Naive thymus-derived CD4-positive, alpha-beta T cell (primary cell): ENCODE results near the gene LYZL2. TPM values are rescaled to one million over a fixed set of nuclear protein-coding genes. Genes with fewer than 3 reads are reported as not detected.

Experiments used
- ATAC-seq: fragments of 150-1000 bp; cut with Tn5 transposase; 2 replicates; pipeline ENCODE4 v1.10.0; 2021; ENCODE audit warnings: mild to moderate bottlenecking, moderate library complexity
- CTCF ChIA-PET: fragments of 350-600 bp; sonication (Branson Sonifier 250); formaldehyde crosslinking; loops from one replicate; lab custom pipeline; 2021; ENCODE audit warnings: antibody characterized with exemption; lab: Charles Lee
- POLR2A ChIA-PET: fragments of 350-600 bp; sonication (Branson Sonifier 250); formaldehyde crosslinking; loops from one replicate; lab custom pipeline; 2021; ENCODE audit warnings: antibody characterized with exemption, inconsistent platforms; lab: Charles Lee
- DNase-seq, 9 donors: peaks; one replicate each; pipeline versions ENCODE4 v3.0.0 to v3.0.0-alpha.2; 2020 to 2022; ENCODE audit warnings: mixed read lengths in 1 of 9
- H3K27ac ChIP-seq: one replicate; pipeline ENCODE4 v1.7.0; 2013; ENCODE audit warnings: mild to moderate bottlenecking, low read depth, low read length, moderate library complexity
- H3K27me3 ChIP-seq, 2 donors: one replicate each; pipeline ENCODE4 v1.7.0; 2013; ENCODE audit warnings: low read length in 2 of 2, mild to moderate bottlenecking in 2 of 2, moderate library complexity in 2 of 2; ENCODE audit not compliant: control insufficient read depth in 2 of 2, insufficient read depth in 2 of 2
- H3K36me3 ChIP-seq, 3 experiments: 1 replicate in 2 of 3; 2 replicates in 1 of 3; pipeline ENCODE4 v1.7.0; 2013; ENCODE audit warnings: low read length in 3 of 3, mild to moderate bottlenecking in 3 of 3, moderate library complexity in 1 of 3; ENCODE audit not compliant: insufficient read depth in 3 of 3, control insufficient read depth in 2 of 3
- H3K4me1 ChIP-seq, 2 donors: one replicate each; pipeline ENCODE4 v1.7.0; 2013; ENCODE audit warnings: low read length in 2 of 2, mild to moderate bottlenecking in 2 of 2, moderate library complexity in 1 of 2; ENCODE audit not compliant: control insufficient read depth in 2 of 2, insufficient read depth in 2 of 2
- H3K4me3 ChIP-seq: 2 replicates; pipeline ENCODE4 v1.7.0; 2013; ENCODE audit warnings: mild to moderate bottlenecking, low read length
- H3K9me3 ChIP-seq, 3 experiments: 1 replicate in 2 of 3; 2 replicates in 1 of 3; pipeline ENCODE4 v1.7.0; 2013; ENCODE audit warnings: low read length in 3 of 3; ENCODE audit not compliant: control insufficient read depth in 2 of 3
- H3K27ac Mint-ChIP-seq, 9 donors: one replicate each; pipeline ENCODE4 v1.8.0; 2020 to 2022; ENCODE audit warnings: mixed read lengths in 9 of 9, mild to moderate bottlenecking in 8 of 9, moderate library complexity in 5 of 9, inconsistent platforms in 2 of 9
- H3K27me3 Mint-ChIP-seq, 5 donors: one replicate each; pipeline ENCODE4 v1.8.0; 2021 to 2022; ENCODE audit warnings: mixed read lengths in 5 of 5, mild to moderate bottlenecking in 1 of 5
- H3K36me3 Mint-ChIP-seq, 5 donors: one replicate each; pipeline ENCODE4 v1.8.0; 2020 to 2022; ENCODE audit warnings: mixed read lengths in 5 of 5, mild to moderate bottlenecking in 3 of 5, inconsistent platforms in 1 of 5
- H3K4me1 Mint-ChIP-seq, 7 donors: one replicate each; pipeline ENCODE4 v1.8.0; 2020 to 2022; ENCODE audit warnings: mixed read lengths in 7 of 7, mild to moderate bottlenecking in 3 of 7, inconsistent platforms in 1 of 7
- H3K4me3 Mint-ChIP-seq, 10 donors: one replicate each; pipeline ENCODE4 v1.8.0; 2020 to 2022; ENCODE audit warnings: mild to moderate bottlenecking in 10 of 10, mixed read lengths in 10 of 10, moderate library complexity in 6 of 10, inconsistent platforms in 2 of 10
- H3K9me3 Mint-ChIP-seq, 11 donors: one replicate each; pipeline ENCODE4 v1.8.0; 2020 to 2022; ENCODE audit warnings: mixed read lengths in 11 of 11, mild to moderate bottlenecking in 4 of 11, inconsistent platforms in 1 of 11, moderate library complexity in 1 of 11
- intact Hi-C, 2 donors: fragments of 100-400 bp; cut with micrococcal nuclease; formaldehyde crosslinking; loops; one replicate each; pipeline ENCODE4 v1.15.1; 2023
- polyA plus RNA-seq, 2 donors: library from polyadenylated mRNA; unstranded; fragments of 300-500 nt; fragmentation: Illumina TruSeq; gene quantifications; one replicate each; pipeline ENCODE4 v1.2.3, GENCODE V29; 2021
- total RNA-seq, 6 experiments: library from RNA in 5 of 6; stranded (reverse) in 5 of 6; gene quantifications; 1 replicate in 5 of 6; 2 replicates in 1 of 6; pipeline ENCODE4 v1.2.3 and lab custom pipeline; 2021 to 2026

The LYZL2 gene
- total and polyA plus RNA-seq, 7 experiments from 2014 or later: not detected

DNA sequence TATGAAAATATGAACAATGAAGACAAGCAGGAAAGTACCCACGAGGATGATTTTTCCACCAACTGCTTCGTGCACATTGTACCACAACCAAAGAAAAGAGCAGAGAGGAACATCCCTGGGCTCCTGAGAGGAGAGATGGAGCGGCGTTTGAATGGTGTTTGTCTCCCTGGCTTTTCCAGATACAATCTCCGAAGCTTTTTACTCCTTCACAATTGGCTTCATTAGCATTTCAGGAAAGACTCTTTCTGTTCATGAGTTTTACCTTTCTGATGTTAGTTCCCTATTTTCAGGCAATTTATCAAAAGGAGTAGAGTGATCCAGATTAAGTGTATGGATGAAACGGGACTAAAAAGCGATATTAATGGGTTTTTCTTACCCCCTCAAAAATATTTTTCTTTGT lies 49.3 kb downstream of the LYZL2 start:
- ChIA-PET CTCF (interaction anchor here (3.1 kb wide), 1 partner anchor 11 kb away, joined by 20 read pairs; no protein-coding TSS in a partner anchor), POLR2A (no interaction called here)
- Mint-ChIP-seq H3K4me3 (no peak overlapping the region), H3K36me3 (no peaks in the 10 kb centered on the region), H3K27me3 (peaks cover 0 to 13% (median 9%) of the 10 kb centered on the region in 5 donors), H3K4me1 (peaks cover 0 to 5% (median 4%) of the 10 kb centered on the region in 7 donors), H3K9me3 (no peaks in the 10 kb centered on the region), H3K27ac (no peak overlapping the region)
- Histone ChIP-seq H3K27ac (no peak overlapping the region), H3K9me3 (no peaks in the 10 kb centered on the region), H3K4me3 (no peak overlapping the region), H3K4me1 (no peaks in the 10 kb centered on the region), H3K27me3 (no peaks in the 10 kb centered on the region), H3K36me3 (no peaks in the 10 kb centered on the region)
- intact Hi-C loops: no loop called here
- ATAC-seq: no peak
- DNase-seq: no peak

DNA sequence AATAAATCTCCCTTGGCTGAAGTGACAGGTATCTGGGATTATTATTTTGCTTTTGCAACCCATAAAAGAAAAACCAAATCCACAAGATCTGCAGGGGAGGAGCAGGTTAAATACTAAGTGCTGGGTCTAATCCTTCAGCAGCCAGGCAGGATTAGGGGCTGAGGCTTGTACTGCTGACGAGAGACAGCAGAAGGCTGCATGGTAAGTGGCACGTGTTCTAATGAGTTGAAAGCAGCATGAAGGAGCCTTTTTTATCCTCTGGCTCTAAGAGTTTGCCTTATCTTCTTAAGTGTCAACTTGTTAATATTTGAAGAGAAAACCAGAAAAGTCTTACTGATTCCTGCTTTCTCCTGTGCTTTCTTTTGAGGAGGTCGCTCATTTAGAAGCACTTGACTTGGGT lies 50.0 kb downstream of the LYZL2 start:
- ChIA-PET CTCF (no interaction called here), POLR2A (no interaction called here)
- Histone ChIP-seq H3K4me1 (no peaks in the 10 kb centered on the region), H3K4me3 (no peak overlapping the region), H3K36me3 (no peaks in the 10 kb centered on the region), H3K9me3 (no peaks in the 10 kb centered on the region), H3K27ac (no peak overlapping the region), H3K27me3 (no peaks in the 10 kb centered on the region)
- no peak overlapping the region for H3K27ac Mint-ChIP-seq
- ATAC-seq (no peak), DNase-seq (no peak)
- H3K36me3 Mint-ChIP-seq: no peaks in the 10 kb centered on the region
- H3K9me3 Mint-ChIP-seq: no peaks in the 10 kb centered on the region
- peaks cover 0 to 13% (median 9%) of the 10 kb centered on the region in 5 donors for H3K27me3 Mint-ChIP-seq
- H3K4me3 Mint-ChIP-seq: no peak overlapping the region
- peaks cover 0 to 5% (median 4%) of the 10 kb centered on the region in 7 donors for H3K4me1 Mint-ChIP-seq
- intact Hi-C loops: no loop called here

DNA sequence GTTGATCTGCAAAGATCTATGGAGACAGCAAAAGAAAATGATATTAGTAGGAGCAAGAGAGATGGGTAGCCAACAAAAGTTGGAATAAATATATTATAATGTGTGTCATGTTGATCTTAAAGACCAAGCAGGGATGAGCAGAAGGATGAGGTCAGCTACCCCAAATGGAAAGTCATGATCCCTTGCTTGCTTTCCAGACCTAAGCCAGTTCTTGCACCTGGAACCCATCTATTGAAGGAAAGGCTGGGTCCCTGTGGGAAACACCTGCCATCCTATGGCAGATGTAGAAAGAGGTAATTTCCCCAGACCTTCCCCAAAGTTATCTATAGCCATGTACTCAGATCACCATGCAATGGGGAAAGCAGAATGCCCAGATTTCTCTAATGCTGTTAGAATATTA lies 52.5 kb downstream of the LYZL2 start:
- POLR2A ChIA-PET: no interaction called here
- H3K9me3 ChIP-seq: no peaks in the 10 kb centered on the region
- H3K27ac ChIP-seq: no peak overlapping the region
- Mint-ChIP-seq H3K4me1 (no peaks in the 10 kb centered on the region), H3K4me3 (no peak overlapping the region), H3K27ac (no peak overlapping the region), H3K27me3 (peaks cover 0 to 18% (median 7%) of the 10 kb centered on the region in 5 donors), H3K9me3 (no peaks in the 10 kb centered on the region), H3K36me3 (no peaks in the 10 kb centered on the region)
- H3K4me1 ChIP-seq: no peaks in the 10 kb centered on the region
- no peaks in the 10 kb centered on the region for H3K27me3 ChIP-seq
- CTCF ChIA-PET: no interaction called here
- no peaks in the 10 kb centered on the region for H3K36me3 ChIP-seq
- DNase-seq: no peak
- ATAC-seq: no peak
- H3K4me3 ChIP-seq: no peak overlapping the region
- intact Hi-C loops: no loop called here

DNA sequence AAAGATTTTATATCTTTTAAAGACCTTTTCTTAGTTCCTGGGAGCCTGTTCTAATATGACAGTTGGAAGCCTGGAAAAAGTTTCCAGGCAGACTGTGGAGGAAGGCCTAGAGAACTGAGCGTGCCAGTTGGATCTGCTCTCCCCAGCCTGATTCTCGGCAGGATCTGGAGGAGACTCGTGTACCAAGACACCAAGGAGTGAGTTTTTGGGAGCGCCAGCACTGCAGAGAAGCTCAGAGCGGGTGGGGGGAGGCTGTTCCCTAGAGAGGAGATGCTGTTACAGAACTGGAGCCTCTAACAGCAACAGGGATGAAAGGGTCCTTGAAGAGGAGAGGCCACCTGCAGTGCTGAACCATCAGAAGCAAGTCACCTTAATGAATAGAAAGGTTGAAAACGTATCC lies 52.9 kb downstream of the LYZL2 start:
- no peak for ATAC-seq
- intact Hi-C loops: no loop called here
- Histone ChIP-seq H3K27me3 (no peaks in the 10 kb centered on the region), H3K4me1 (no peaks in the 10 kb centered on the region), H3K36me3 (no peaks in the 10 kb centered on the region), H3K27ac (no peak overlapping the region), H3K4me3 (no peak overlapping the region), H3K9me3 (no peaks in the 10 kb centered on the region)
- H3K36me3 Mint-ChIP-seq: no peaks in the 10 kb centered on the region
- no peak overlapping the region for H3K4me3 Mint-ChIP-seq
- ChIA-PET POLR2A (no interaction called here), CTCF (no interaction called here)
- DNase-seq: no peak
- peaks cover 0 to 18% (median 7%) of the 10 kb centered on the region in 5 donors for H3K27me3 Mint-ChIP-seq
- no peaks in the 10 kb centered on the region for H3K9me3 Mint-ChIP-seq
- H3K4me1 Mint-ChIP-seq: no peaks in the 10 kb centered on the region
- H3K27ac Mint-ChIP-seq: no peak overlapping the region

DNA sequence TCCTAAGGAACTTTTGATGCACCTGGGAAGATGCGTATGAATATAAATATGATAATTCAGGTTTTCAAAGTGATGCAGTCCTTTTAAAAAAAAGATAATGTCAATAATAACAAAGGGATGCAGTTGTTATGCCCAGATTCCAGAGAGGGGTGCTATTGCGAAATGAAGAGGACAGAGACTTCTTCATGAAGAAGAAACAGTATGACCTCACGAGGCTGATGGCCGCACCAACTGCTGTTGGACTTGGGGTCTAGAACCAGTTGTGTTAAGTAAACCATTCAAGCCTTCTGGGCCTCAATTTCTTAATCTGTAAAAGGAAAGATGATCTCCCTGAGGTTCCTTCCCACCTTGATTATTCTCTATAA lies 55.1 kb downstream of the LYZL2 start:
- H3K4me1 Mint-ChIP-seq: no peaks in the 10 kb centered on the region
- no peak overlapping the region for H3K27ac ChIP-seq

DNA sequence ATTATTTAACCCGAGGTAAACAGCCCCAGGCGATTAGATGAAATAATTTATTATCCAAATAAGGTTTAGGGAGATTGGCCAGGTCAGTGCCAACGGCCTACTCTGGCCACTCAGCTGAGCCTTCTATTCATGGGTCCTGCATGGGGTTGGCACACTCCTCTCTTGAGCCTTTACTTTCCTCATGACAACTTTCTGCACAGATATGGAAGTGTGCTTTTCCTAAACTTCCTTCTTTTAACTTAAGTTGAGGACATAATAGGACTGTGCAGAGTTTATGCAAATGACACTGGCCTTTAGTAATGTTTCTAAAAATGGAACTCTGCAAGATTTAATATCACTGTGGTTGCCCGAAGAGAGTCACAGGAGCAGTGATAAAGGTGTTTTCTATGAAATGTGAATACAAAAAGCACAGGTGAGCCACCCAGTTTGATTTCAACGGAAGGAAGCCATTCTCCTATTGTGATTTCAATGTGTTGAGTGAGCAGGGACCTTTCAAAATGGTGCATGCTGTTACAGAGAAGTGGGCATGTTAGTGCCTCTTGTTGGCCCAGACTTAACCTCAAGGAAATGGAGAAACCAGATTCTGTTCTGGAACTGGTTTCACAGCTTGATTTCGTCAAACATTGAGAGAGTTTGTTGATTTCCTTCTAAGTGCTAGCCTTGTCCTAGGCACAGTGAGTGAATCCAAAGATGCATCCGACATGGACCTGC lies 55.7 kb downstream of the LYZL2 start:
- Mint-ChIP-seq H3K36me3 (no peaks in the 10 kb centered on the region), H3K27ac (no peak overlapping the region), H3K4me3 (no peak overlapping the region), H3K9me3 (no peaks in the 10 kb centered on the region), H3K27me3 (peaks cover 0 to 24% (median 5%) of the 10 kb centered on the region in 5 donors), H3K4me1 (no peaks in the 10 kb centered on the region)
- ATAC-seq (peak; percentile 37), DNase-seq (no peak)
- CTCF ChIA-PET: no interaction called here
- no peak overlapping the region for H3K27ac ChIP-seq
- no peak overlapping the region for H3K4me3 ChIP-seq
- POLR2A ChIA-PET: no interaction called here
- H3K4me1 ChIP-seq: no peaks in the 10 kb centered on the region
- no peaks in the 10 kb centered on the region for H3K27me3 ChIP-seq
- intact Hi-C loops: no loop called here
- no peaks in the 10 kb centered on the region for H3K9me3 ChIP-seq
- no peaks in the 10 kb centered on the region for H3K36me3 ChIP-seq

More for the DNA sequence above, 55.1 kb downstream of the LYZL2 start:
- Histone ChIP-seq H3K9me3 (no peaks in the 10 kb centered on the region), H3K36me3 (no peaks in the 10 kb centered on the region), H3K27me3 (no peaks in the 10 kb centered on the region), H3K4me1 (no peaks in the 10 kb centered on the region), H3K4me3 (no peak overlapping the region)
- CTCF ChIA-PET: no interaction called here
- POLR2A ChIA-PET: no interaction called here
- Mint-ChIP-seq H3K4me3 (no peak overlapping the region), H3K9me3 (no peaks in the 10 kb centered on the region), H3K36me3 (no peaks in the 10 kb centered on the region), H3K27ac (no peak overlapping the region), H3K27me3 (peaks cover 0 to 24% (median 5%) of the 10 kb centered on the region in 5 donors)
- intact Hi-C loops: no loop called here
- no peak for DNase-seq
- ATAC-seq: no peak

DNA sequence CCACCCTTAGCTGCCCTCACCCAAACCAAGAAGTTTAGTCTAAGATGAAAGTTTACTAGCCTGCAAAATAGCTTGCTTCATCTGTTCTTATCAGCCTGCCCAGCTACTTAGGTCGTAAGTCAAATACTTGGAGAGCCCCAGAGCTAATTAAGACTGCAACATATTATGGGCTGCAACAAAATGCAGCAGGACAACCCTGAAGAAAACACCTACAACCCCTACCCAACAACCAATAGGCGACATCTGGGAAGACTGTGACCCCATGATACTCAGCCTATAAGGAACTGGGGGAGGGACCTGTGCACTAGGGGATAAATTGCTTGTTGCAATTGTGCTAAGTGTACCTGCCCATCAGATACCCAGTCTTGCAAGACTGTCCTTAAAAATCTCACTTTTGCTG lies 64.1 kb downstream of the LYZL2 start:
- H3K9me3 Mint-ChIP-seq: no peaks in the 10 kb centered on the region
- Histone ChIP-seq H3K9me3 (no peaks in the 10 kb centered on the region), H3K4me3 (no peak overlapping the region), H3K4me1 (no peaks in the 10 kb centered on the region), H3K27ac (no peak overlapping the region), H3K36me3 (no peaks in the 10 kb centered on the region), H3K27me3 (no peaks in the 10 kb centered on the region)
- H3K4me3 Mint-ChIP-seq: no peak overlapping the region
- H3K36me3 Mint-ChIP-seq: no peaks in the 10 kb centered on the region
- no peak for ATAC-seq
- H3K27me3 Mint-ChIP-seq: peaks cover 0 to 41% (median 7%) of the 10 kb centered on the region in 5 donors
- ChIA-PET POLR2A (no interaction called here), CTCF (no interaction called here)
- intact Hi-C loops: no loop called here
- H3K27ac Mint-ChIP-seq: no peak overlapping the region
- H3K4me1 Mint-ChIP-seq: peaks cover 0 to 9% (median 0%) of the 10 kb centered on the region in 7 donors
- DNase-seq: no peak
